GM23248 (cell line): ENCODE data around the gene KRT38.
"Not testable (repeated sequence)": the region's sequence is repeated elsewhere in the genome, so short reads cannot be mapped to it uniquely, and the experiment has no call there.

ENCODE experiments used
- EZH2 ChIP-seq: fragments of 200-600 bp; sonication (generic); IDR thresholded peaks from 2 replicates; pipeline ENCODE4 v1.6.1; 2018; ENCODE audit warnings: antibody characterized with exemption, mild to moderate bottlenecking; ENCODE audit not compliant: insufficient read depth, poor library complexity, severe bottlenecking
- EZH2phosphoT487 ChIP-seq: fragments of 200-600 bp; sonication (generic); IDR thresholded peaks from 2 replicates; pipeline ENCODE4 v1.6.1; 2018; ENCODE audit warnings: antibody characterized with exemption, moderate library complexity, mild to moderate bottlenecking, low read depth; ENCODE audit not compliant: insufficient read depth

DNA sequence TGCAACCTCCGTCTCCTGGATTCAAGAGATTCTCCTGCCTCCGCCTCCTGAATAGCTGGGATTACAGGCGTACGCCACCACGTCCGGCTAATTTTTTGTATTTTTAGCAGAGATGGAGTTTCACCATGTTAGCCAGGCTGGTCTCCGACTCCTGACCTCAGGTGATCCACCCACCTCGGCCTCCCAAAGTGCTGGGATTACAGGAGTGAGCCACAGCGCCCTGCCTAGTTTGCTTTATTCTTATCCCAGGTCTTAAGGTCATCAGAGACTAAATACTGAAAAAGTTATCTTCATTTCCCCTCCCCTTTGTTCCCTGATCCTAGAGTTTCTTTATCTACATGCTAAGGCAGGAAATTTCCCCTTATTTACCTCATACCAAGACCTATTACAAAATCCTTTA, 10.4 kb downstream of the KRT38 start:
- TF ChIP-seq EZH2, EZH2phosphoT487: not testable (repeated sequence)
